HG03025 (cell line): ENCODE measurements around the gene SRBD1.
"Not testable (repeated sequence)": the region's sequence is repeated elsewhere in the genome, so short reads cannot be mapped to it uniquely, and the experiment has no call there.

Experiments
- ATAC-seq: cut with Tn5 transposase; IDR thresholded peaks from one replicate; pipeline ENCODE4 v1.9.1; 2021; ENCODE audit warnings: mild to moderate bottlenecking, moderate library complexity; ENCODE audit not compliant: unreplicated experiment, low FRiP score

SRBD1 gene

DNA sequence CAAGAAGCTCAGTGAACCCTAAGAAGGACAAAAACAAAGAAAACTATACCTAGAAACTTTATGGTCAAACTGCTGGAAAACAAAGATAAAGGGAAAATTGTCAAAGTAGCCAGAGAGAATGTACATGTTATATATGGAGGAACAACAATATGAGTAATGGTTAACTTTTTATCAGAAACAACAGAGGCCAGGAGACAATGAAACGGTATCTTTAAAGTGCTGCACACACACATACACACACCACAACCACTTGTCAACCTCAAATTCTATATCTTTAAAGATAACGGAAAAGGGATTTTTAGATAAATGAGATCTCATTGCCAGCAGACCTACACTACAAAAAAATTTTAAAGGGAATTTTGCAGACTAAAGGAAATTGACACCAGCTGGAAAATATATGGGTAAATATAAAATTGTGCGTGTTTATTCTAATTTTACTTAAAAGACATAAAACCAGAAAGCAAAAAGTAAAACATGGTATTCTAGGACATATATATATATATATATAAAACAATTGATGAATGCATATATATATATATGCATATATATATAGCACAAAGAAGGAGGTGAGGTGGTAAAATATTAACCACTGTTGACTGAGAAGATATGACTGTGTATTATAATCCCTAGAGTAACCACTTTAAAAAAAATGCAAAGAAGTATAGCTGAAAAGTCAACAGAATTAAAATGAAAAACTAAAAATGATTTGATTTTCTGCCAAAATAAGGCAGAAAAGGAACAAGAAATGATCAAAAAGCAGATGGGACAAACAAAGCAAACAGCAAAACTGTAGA lies 172.0 kb downstream of the SRBD1 start:
- ATAC-seq: no peak

DNA sequence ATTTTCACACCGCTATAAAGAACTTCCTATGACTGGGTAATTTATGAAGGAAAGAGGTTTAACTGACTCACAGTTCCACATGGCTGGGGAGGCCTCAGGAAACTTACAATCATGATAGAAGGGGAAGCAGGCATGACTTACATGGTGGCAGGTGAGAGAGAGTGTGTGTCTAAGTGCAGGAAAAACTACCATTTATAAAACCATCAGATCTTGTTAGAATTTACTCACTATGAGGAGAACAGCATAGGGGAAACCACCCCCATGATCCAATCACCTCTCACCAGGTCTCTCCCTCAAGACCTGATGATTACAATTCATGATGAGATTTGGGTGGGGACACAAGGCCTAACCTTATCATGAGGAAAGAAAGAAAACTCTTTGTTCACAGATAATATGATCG lies 174.6 kb downstream of the SRBD1 start:
- ATAC-seq: no peak

DNA sequence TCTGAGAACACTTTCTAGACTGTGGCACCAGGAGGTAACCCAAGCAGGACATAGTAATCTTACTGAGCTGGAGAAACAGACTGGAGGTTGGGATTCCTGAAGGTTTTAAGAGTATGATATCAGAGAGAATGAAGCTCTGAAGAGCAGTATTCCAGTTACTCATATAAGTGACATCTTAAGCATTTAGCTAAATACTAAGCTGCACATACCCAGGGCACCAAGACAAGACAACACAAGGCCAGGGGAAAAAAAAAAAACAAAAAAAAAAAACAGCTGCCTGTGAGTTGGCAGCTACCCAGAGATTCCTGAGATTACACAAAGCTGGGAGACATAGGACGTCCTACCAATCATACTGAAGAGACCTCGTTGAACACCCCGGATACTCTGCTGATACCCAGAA lies 175.8 kb downstream of the SRBD1 start:
- no peak for ATAC-seq

DNA sequence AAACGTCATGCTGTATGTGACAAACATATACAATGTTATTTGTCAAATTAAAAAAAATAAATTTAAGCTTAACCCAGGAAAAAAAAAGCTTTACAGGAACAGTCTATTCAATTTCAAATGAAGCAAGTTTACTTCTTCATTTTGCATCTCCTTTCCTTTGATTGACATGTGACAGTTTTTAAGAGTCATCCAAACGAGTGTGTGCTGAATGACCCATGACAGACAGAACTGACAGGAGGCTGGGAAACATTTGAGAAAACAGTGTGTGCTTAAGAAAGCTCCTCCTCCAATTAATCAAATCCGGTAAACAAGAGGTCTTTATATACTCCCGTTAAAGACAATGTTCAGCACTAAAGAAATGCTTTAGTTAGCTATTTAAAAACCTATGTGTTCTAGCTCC lies 177.7 kb downstream of the SRBD1 start:
- no peak for ATAC-seq

DNA sequence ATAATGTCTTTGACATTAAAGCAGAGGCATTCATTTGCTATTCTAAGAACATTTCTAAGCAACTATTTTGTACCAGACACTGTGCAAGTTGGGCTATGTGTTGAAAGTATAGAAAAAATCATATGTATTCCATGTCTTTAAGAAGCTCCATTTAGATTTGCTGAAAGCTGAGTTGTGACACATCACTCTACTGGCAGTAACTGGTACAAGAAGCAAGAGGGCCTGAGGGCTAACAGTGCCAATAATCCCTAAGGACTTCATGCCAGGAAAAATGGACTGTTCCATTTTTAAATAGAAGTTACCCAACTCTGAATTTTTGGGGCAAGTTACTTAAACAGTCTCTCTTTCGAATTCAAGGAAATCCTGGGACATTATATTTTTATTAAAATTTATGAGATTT lies 178.7 kb downstream of the SRBD1 start:
- ATAC-seq: no peak

DNA sequence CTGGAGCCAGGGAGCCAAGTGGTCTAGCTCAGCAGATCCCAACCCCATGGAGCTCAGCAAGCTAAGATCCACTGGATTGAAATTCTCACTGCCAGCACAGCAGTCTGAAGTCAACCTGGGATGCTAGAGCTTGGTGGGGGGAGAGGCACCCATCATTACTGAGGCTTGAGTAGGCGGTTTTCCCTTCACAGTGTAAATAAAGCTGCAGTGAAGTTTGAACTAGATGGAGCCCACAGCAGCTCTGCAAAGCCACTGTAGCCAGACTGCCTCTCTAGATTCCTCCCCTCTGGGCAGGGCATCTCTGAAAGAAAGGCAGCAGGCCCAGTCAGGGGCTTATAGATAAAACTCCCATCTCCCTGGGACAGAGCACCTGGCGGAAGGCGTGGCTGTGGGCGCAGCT lies 185.0 kb downstream of the SRBD1 start:
- not testable (repeated sequence) for ATAC-seq

DNA sequence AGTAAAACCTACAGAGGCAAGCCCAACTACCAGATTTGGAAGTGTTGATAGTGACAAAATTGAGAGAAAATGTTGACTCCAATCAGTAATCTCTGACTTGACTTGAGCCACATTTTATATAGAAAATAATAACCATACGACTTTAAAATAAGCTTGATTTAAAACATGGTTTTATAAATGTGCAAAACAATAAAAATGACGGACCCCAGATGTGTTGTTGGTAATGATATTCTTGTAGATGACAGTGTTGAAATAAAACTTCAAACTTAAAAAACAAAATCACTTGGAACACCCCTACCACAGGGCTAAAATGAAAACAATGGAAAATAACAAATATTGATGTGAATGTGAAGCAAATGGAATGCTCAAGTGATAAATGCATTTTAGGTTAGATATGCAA lies 188.1 kb downstream of the SRBD1 start:
- no peak for ATAC-seq

DNA sequence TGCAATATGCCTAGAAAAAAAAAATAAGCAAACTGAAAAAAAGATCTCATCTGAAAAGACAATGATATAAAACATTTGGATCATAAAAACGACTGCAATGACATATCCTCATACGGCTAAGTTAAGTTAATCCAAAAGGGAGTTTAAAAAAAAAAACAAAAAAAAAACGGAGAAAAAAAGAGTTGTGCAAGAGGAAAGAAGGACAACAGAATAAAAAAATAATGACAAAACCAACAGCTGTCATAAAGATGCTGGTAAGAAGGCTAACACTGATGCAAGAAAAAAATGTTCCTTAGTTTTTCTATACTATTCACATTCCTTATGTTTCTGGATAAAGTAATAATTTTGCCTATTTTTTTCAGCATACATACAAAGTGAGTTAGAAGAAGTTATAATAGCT lies 192.5 kb downstream of the SRBD1 start:
- ATAC-seq: no peak

DNA sequence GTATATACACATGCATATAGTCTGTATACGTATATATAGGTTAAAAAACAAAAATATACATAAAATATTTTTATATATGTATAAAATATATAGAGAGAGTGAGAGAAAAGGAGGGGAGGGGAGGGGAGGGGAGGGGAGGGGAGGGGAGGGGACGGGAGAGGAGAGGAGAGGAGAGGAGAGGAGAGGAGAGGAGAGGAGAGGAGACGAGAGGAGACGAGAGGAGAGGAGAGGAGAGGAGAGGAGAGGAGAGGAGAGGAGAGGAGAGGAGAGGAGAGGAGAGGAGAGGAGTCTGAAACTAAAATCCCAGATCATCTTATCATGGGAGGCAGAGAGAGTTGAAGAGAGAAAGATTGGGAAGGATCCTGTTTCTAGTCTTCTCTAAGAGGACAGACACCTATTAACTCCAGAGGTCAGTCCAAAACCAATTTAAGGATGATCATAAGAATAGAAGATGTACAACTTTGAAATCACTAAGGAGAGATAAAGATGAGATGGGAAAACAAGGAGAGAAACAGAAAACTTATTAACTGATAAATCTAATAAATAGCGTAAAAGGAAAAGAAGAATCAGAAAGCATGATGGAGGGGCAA lies 195.4 kb downstream of the SRBD1 start:
- ATAC-seq: no peak

DNA sequence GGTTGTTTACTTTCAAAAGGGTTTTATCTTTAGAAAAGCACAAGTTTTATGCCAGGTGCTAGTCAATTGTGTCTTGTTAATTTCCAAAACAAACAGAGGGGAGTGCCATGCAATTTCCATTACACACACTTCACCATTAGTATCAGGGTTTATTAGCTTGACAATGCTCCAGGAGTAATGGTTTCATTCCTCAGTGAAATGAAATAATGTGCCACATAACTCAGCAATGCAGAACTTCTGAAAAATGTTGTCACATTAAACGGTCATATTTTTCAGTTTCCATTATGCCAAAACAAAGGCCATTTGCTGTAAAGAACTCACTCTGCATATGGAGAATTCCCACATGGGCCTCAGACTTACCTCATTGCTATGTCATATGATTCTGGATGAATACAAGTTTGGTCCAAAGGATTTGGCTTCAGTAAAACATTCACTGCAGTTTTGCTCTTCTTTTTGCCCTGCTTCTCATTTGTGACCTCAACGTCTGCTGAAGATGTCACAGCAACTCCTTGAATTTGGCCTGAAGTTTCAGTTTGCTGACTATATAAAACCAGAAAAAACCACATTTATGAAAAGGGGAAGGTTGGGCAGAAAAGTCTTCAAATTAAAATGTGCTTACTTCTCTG lies 198.2 kb downstream of the SRBD1 start:
- no peak for ATAC-seq

DNA sequence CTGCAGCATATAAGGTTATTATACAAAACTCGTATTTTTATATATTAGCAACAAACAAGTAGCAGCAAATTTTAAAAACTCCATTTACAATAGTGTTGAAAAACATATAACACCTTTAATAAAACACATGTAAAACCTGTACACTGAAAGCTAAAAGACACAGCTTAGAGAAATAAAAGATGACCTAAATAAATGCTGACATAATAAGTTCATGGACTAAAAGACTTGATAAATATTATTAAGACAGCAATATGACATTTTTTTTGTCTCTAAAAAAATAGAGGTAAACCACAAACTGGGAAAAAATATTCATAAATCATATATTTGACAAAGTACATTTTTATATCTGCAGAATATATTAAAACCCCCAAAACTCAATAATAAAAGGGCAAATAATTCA lies 201.4 kb downstream of the SRBD1 start:
- ATAC-seq: no peak

DNA sequence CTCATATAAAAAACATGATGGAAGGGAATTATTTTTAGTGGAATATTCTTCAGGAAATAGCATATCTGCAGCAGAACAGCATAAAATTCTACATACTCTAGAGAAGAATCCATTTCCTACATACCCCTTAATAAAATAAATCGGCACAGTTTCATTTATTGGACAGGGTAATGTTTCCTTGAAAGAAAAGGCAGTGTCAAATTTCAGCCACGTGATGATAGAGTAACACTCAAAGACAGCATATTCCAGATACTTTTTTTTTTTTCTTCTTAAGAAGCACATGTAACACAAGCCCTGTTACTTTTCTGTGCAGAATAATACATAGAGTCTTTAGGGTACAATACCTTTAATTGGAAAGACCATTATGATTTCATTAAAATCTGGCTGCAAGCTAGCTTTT lies 204.4 kb downstream of the SRBD1 start:
- no peak for ATAC-seq

DNA sequence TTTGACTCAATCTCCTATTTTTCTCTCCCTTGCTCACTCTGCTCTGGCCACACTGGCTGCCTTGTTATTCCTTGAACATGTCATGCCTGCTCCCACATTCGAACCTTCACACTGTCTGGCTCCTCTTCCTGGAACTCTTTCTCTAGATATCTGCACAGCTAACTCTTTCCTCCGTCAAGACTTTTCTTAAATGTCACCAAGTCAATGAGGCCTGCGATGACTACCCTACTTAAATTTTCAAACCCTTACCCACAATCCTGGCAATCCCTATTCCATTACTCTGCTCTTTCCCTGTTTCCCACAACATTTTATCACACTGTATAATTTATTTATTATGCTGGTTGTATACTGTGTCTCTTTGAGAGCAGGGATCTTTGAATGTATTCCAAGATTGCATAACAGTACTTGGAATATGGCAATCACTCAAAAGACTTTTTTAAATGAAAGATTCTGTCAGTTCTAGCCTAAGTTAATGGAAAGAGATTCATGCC lies 206.2 kb downstream of the SRBD1 start:
- ATAC-seq: no peak

DNA sequence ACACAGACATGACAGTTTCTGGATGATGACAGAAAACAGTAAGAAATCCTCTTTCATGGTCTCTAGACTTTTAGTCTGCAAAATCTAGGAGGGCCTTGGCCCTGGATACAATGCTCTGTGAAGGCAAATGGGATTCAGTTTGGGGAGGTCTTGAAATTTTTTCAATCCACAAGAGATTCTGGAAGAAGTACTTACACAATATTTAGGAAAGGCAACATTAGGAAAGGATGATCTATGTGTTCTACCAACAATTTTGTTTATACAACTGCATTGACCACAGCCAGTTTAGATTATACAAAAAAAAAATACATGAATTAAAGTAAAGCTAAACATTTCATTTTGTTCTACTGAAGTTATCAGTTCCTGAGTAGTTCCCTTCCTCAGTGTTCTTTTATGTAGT lies 208.0 kb downstream of the SRBD1 start:
- no peak for ATAC-seq

DNA sequence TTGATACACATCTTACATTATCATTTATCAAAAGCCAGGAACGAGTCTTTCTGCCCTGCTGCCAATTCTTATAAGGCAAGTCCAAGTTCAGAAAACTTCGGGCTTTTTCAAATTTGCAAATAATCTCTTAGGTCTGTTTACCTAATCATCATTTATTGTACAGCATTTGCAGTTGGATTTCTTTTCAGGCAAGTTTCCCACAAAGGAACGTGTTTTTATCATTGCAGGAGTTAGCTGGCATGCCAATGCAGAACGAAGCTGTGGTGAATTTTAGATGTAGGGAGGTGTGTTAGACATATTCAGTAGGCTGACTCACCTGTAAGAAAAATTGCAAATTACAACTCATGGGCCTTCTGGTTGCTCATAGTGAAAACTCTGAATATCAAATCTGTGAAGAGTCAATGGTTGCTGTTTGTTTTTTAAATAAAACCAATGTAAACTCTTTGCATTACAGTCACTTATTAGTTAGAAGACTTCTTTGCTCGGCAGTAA lies 209.6 kb downstream of the SRBD1 start:
- no peak for ATAC-seq

DNA sequence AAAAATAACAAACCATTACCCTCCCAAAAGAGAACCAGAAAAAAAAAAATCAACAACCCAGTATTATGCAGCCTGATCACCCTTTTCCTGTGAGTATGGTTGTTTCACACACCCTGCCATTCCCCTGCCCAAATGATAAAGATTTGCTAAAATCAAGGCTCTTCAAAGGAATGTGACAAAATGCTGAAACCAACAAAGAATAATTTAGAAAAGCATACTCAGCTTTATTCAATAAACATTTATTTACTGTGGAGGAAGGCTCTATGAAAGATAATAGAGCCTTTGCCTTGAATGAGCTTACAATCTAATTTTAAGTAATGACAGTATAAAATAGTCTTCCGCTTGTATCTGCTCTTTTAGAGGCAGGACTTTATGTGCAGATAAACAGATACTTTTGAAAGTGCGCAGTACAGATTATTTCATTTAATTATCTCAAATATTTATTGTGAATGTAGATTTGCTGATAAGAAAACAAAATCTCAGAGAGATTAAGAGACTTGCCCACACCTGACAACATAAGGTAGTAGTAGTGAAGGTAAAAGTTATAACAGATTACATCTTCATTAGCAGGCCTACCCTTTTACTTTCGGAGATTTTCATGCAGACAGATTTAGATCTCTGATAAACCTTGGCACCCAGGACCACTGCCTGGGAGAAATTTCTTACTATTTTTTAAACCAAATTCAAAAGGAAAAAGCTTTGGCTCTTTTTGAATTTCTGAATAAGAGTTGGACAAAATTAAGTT lies 211.9 kb downstream of the SRBD1 start:
- ATAC-seq: no peak

DNA sequence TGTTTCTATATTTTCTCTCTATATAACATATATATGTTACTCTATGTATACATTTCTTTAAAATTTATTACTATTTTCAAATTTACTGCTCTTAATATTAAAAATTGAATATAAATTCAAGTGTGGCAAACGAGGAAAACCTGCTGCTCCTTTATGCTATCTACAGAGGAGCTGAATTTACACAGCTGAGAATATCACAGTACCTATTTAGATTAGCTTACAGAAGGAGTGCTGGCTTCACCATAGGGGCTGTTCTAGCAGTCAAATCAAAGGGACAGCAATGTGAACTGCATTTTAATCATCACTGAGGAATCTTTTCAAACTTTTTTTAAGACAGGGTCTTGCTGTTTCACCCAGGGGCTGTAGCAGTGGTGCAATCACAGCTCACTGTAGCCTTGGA lies 213.8 kb downstream of the SRBD1 start:
- ATAC-seq: no peak

DNA sequence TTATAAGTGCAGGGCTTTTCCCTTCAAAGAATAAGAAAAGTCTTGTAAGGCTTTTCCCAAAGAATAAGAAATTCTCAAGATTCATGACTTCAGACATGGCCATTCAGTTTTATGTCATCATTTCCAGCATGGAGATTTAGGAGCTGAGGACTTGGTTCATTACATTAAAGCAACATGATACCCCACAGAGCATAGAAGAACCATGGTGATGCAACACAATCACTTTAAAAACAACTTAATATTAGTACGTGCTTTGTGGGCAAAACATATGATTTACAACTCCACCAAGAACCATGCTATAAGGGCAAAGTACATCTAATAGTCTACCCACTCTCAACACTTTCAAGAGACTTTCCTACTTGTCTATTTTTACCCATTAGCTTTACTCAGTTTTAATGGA lies 214.4 kb downstream of the SRBD1 start:
- ATAC-seq: no peak

DNA sequence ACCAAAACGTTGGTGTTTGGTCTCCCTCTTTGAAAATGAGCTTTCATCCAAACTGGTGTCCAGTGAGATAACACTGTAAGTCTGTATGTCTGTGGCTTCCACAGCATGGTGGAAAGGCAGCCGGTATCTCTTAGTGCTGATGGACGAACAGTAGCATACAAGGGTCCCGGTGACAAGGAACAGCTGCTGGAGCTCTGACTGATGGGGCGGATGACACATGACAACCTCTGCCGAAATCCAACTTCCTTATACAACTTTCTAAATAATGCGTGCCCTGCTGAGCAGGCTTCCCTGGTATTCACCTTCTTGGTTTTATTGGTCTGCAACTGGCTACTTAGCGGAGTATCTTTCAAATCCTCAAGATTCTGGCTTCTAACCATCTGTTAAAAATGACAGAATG lies 216.2 kb downstream of the SRBD1 start:
- ATAC-seq: no peak

DNA sequence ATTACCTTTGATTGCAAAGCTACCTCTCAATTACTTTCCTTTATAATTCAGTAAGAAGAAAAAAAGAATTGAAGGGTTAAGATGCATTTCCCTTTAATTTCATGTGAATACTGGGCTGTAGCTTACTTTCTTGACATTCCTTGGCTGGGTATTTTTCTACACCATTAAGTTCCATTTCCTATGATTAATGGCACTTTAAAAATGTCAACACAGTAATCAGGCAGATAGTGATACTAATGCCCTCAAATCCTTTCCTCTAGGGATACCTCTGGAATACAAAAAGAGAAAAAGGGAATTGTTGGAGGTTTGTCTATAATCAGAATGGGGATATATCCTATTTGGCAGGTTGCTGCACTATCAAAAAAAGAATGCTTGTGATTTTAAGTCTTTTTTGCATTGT lies 216.9 kb downstream of the SRBD1 start:
- no peak for ATAC-seq

DNA sequence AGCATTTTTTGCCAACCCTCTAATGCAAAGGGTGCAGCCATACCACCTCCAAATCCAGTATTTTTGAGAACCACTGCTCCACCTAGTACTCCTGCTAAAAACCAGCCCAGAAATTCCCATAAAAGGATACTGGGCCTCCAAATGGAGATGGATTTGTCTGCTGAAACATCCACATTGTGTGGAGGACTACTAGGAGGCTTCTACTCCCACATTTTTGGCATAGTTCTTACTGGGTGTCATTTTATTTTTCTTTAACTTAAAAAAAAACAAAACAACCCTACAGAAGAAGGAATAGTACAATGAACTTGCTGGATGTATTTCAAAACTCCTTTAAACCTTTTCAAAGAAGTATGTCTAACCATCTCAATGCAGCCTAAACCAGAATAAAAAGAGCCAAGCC lies 219.2 kb downstream of the SRBD1 start:
- ATAC-seq: no peak
